Kidney capillary endothelial cell (primary cell): ENCODE data around the gene INHBB.
A peak's percentile ranks its signal among the peaks of the same experiment; 100 is the strongest.

Source experiments
- DNase-seq: peaks from one replicate; pipeline ENCODE4 v3.0.0-alpha.2; 2018; ENCODE audit warnings: low spot score

The INHBB gene

DNA sequence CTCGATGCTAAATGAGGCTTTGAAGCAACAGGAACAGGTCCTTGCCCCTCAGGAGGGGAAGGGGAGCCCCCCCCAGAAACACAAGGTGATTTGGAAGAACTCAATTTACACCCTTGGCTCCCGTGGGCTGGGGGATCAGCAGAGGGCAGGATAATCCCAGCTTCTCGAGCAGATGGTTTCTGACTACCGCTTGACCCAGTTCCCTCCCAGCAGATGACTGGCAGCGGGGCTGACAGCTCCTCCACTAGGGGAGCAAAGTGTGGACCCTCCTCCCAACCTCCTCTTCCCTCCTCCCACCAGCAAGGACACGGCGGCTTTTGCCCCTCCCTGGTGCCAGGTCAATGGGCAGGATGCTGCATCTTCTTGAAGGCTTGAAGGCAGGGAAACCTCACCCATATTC is 3.5 kb upstream of the INHBB start:
- no peak for DNase-seq

DNA sequence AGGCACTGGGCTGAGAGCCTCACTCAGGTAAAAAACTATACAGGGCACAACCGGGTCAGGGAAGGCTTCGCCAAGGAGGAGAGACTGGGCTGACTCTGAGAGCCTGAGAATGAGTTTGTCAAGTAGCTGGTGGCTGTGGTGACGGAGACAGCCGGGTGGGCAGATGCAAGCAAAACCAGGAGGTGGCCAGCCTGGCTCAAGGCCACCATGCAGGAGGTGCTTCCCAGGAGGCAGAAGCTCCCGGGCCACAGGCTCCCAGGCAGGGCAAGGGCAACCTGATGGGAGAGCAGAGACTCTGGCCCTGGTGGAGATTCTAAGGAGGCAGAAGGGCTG is 2.9 kb upstream of the INHBB start:
- no peak for DNase-seq

DNA sequence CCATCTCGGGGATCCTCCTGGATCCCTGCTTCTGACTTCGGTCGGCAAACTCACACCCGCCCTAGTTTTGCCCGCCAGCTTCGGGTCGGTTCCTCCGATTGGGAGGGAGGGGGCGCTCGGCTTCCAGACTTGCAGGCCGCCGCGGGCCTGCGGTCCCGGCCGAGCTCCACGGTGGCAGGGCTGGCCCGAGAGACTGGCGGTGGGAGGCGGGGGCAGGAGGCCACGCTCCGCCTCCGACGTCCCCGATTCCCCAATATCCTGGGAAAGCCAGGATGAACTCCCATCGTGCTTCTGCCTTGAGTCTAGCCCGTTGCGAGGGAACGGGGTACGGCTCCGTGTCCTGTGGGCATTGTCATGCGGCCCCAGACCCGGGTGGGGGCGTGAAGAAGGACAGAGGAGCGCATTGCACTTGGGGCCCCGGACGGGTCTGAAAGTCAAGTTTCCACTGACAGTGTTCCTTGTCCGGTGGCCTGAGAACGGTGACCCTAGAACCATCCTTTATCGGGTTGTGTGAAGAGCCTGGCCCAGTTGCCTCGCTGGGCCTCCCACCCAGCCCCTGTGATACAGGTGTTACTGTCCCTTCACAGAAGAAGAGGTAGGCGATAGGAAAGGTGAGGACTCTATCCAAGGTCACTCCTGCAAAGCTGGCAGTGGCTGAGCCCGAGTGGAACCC is 2.4 kb upstream of the INHBB start:
- DNase-seq: peak; percentile 58

DNA sequence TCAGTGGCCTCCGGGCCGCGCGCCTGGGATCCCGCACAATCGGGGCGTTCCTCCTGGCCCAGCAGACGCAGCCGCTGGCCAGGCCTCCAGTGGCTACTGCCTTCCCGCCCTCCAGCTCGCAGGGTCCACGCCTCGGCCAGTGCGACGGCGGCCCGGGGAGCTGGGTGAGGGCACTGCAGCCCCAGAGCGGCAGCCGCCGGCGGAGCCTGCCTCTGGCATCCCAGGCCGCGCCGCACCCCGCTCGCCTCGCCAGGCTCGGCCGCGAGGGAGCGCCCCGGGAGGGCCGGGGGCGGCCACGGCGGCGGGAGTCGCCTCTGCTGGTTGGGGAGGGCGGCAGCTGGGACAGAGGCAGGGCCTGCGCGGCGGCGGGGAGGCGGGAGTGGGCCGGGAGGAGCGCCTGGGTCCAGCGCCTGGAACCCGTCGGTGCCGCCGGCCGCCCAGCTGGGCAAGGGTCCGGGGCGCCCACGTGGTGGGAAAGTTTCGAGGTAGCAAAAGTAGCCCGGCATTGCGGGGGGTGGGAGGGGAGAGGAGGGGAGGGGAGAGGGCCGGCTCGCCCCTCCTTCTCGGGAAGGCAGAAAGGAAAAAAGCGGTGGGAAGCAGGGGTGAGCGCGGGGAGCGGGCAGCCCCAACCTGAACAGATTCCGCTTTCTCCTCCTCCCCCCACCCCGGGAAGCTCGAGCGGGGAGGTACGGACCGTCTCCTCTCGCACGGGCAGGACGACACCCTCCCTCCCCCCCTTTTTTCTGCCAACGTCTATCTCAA is 1.5 kb upstream of the INHBB start:
- no peak for DNase-seq

DNA sequence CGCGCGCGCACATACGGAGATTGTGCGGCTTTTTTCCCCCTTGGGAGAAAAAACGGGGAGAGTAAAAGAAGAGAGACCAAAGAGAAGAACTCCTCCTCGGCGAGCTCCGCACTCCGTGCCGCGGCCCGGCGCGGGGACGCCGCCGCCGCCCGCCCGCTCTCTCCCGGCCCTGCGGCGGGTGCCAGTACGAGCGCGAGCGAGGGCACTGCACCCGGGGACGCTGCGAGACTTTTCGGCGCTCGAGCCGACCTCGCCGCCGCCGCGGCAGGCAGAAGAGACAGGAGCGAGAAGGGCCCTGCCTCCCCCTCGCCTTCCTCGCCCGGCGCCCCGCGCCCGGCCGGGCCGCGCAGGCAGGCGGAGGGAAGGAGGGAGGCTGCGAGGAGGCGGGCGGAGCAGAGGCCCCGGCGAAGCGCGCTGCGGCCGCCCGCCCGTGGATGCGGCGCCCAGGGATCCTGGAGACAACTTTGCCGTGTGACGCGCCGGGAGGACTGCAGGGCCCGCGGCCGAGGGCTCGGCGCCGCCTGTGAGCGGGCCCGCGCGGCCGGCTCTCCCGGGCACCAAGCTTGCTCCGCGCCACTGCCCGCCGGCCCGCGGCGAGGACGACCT is 857 bp upstream of the INHBB start:
- DNase-seq: no peak

DNA sequence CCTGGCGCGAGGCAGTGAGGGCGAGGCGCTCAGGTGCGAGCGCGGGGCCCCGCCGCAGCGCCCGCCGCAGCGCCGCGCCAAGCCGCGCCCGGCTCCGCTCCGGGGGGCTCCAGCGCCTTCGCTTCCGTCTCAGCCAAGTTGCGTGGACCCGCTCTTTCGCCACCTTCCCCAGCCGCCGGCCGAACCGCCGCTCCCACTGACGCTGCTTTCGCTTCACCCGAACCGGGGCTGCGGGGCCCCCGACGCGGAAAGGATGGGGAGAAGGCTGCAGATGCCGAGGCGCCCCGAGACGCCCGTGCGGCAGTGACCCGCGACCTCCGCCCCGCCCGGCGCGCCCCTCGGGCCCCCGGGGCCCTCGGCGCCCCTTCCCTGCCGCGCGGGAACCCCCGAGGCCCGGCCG is 328 bp upstream of the INHBB start:
- no peak for DNase-seq

DNA sequence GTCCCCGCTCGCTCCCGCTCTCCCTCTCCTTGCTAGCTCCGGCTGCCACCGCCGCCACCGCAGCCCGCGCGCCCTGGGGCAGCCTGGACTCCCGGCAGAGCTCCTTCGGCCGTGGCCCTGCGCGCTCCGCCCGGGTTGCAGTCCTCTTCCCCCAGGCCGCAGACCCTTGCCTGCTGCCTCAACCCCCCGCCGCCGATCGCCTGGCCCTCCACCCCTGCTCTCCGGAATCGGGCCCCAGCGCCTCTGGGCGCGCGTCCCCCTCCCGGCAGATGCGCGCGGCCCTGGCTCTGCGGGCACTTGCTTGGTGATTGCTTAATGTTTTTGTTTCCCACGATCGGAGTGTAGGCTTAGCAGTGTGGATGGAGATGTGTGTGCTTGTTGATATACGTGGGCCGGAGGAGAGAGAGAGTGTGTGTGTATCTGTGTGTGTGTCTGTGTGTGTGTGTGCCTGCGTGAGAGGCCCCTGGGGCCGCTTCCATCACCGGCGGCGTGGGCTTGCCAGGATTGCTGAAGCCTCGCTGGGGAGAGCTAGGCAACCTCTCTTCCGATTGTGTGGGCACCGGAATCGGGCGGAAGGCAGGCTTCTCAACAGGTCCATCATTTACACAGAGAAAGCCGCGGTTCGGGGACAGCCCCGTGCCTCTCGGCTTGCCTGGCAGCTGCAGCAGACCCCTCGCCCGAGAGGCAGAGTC is 877 bp downstream of the INHBB start:
- no peak for DNase-seq

DNA sequence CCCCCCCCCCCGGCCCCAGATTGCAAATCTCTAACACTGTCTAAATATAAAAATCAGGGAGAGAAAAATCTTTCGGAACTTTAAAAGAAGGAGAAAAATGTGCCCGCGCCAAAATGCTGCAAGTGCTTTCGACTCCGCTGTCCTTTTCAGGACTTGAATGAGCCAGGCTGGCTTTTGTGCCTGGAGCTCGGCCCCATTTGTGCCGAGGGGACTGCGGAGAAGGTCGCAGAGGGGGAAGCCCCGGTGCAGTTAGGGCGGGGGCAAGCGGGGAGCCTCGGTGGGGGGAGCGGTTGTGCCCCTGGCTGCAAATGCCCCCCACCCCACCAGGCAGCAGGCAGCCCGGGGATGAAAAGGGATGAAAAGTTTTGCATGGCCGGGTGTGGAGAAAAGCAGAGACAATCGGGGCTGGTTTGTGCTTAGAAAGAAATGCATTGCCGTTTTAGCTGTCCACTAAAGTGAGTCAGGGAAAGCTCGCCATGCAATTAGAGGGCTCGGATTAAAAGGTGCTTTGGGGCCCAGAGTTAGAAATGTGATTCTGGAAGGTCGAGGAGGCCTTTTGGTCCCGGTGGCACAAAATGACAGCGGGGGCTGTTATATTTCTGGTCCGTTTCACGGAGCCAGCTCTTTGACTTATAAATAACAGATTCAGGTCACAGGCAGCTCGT is 1.6 kb downstream of the INHBB start:
- no peak for DNase-seq

DNA sequence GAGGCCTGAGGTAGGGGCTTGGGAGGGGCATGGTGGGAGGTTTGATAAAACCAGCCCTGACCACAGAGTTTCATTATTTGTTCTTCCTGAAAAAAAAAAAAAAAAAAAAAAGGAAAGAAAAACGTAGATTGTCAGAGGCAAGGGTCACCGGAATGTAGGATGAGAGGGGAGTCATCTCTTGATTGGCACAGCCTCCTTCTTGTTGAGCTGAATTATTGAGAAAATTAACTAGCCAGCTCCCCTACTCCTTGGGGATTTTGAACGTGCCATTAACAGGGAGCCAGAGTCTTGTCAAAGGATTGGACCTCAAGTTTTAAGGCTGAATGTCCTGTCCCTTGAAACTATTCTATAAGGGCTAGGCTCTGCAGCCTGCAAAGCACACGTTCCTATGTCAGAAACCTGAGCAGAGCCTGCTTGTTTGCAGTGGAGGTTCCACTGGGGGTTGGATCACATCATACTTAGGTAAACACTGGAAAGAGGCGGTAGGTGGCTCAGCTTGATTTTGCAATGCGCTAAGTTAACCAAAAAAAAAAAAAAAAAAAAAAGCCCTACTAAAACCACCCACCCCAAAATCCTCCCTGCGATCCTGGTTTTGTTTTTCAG is 2.3 kb downstream of the INHBB start:
- no peak for DNase-seq

DNA sequence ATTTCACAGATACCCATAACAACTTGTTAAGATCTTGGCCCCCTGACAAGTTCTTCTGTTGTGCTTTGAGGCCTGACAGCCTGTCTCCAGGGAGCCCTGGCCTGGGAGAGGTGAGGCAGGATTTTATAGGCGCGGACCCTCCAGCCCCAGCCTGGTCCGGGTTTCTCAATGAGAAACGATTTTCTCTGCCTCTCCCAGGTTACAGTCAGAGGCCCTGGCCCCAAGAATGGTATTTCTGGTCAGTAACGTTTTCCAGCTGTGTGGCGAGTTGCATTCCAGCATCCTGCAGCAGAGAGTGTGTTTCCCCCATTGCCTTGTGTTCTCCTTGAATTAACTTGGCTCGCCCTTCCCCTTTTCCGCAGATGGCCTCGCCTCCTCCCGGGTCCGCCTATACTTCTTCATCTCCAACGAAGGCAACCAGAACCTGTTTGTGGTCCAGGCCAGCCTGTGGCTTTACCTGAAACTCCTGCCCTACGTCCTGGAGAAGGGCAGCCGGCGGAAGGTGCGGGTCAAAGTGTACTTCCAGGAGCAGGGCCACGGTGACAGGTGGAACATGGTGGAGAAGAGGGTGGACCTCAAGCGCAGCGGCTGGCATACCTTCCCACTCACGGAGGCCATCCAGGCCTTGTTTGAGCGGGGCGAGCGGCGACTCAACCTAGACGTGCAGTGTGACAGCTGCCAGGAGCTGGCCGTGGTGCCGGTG is 3.0 kb downstream of the INHBB start:
- DNase-seq: no peak

DNA sequence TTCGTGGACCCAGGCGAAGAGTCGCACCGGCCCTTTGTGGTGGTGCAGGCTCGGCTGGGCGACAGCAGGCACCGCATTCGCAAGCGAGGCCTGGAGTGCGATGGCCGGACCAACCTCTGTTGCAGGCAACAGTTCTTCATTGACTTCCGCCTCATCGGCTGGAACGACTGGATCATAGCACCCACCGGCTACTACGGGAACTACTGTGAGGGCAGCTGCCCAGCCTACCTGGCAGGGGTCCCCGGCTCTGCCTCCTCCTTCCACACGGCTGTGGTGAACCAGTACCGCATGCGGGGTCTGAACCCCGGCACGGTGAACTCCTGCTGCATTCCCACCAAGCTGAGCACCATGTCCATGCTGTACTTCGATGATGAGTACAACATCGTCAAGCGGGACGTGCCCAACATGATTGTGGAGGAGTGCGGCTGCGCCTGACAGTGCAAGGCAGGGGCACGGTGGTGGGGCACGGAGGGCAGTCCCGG is 3.5 kb downstream of the INHBB start:
- DNase-seq: no peak

DNA sequence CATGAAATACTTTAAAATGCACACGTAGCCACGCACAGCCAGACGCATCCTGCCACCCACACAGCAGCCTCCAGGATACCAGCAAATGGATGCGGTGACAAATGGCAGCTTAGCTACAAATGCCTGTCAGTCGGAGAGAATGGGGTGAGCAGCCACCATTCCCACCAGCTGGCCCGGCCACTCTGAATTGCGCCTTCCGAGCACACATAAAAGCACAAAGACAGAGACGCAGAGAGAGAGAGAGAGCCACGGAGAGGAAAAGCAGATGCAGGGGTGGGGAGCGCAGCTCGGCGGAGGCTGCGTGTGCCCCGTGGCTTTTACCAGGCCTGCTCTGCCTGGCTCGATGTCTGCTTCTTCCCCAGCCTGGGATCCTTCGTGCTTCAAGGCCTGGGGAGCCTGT is 4.1 kb downstream of the INHBB start:
- no peak for DNase-seq

DNA sequence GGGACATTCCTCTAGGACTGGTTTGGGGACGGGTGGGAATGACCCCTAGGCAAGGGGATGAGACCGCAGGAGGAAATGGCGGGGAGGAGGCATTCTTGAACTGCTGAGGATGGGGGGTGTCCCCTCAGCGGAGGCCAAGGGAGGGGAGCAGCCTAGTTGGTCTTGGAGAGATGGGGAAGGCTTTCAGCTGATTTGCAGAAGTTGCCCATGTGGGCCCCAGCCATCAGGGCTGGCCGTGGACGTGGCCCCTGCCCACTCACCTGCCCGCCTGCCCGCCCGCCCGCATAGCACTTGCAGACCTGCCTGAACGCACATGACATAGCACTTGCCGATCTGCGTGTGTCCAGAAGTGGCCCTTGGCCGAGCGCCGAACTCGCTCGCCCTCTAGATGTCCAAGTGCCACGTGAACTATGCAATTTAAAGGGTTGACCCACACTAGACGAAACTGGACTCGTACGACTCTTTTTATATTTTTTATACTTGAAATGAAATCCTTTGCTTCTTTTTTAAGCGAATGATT is 4.9 kb downstream of the INHBB start:
- no peak for DNase-seq

DNA sequence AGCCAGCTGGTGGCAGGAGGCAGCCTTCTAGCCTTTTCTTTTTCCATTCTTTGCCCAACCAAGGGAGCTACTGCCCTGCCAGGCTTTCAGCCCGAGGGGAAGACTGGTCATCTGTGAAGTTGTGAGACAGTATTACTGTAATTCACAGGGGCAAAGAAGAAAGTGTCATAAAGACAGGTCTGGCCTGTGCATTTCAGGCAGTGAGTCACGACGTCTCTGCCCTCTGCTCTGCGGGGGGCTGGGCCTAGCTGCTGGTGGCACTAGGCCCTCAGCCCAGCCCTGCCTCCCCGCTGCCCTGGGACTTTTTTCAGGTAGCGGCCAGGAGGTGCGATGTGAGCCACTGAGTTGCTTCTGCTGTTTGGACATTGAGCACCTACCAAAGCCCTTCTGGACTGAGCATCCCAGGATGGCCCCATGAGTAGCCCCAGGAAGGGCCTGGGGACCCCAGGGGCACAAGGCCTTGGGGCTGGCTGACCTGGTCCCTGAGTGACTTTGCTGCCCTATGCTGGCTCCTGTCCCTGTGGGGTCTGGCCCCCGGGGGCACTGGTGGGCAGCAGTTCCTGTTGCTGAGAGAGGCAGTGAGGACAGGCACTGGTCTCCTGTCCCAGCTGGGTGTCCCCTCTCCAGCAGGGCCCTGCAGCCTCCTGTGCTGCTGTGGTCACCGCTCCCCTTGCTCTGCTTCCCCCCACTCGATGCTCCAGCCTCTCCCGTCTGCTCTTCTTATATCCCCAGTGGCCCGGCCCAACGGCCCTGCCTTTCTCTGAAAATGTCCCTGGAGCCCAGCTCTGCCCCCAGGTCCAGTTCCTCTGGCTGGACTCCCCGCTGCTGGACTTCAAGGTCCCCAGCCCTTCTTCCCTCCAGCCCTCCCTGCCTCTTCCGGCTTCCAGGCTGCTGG is 7.0 kb downstream of the INHBB start:
- no peak for DNase-seq

DNA sequence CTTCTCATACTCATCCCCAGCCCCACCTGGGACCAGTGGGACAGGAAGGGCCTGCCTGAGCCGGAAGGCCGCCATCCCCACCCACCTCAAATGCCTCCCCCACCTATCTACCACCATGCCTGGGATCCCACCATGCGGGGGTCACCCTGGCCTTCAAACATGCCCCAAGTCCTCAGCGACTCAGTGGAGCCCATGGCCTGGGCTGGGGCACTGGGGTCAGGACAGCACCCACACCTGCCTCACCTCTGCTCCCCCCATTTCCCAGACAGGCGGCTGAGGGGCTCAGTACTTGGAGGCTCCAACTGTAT is 7.6 kb downstream of the INHBB start:
- no peak for DNase-seq

DNA sequence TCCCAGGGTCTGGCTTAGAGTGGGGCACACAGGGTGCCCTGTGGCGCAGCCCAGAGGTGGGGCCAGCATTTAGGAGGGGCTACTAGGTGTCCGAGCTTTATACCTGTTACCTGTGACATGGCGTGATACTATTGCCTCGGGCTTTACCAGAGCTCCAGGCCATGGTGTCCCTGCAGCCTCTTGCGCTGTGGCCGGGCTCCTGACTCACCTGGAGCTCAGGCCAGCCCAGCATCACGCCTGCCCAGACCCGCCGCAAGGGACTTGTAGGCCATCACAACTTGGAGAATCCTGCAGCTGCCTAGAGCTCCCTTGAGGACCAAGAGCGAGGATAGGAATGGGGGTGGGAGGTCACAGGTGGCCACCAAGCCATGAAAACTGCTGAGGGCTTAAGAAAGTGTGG is 8.0 kb downstream of the INHBB start:
- no peak for DNase-seq

DNA sequence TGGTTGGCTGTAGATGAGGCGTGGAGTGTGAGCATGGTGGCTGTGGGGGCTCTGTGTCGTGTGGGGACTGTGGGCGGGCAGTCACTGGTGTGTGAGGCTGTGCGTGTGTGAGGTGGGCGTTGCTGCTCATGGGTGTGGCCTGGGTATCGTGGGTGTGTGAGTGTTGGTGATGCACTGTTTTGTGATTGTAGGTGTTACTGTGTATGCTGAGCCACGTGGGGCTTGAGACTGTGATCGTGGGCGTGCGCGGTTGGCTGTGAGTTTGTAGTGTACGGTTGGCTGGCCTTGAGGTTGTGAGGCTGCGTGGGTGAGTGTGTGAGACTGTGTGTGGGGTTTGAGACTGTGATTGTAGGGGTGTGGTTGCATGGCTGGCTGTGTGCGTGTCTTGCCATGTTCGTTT is 8.5 kb downstream of the INHBB start:
- DNase-seq: no peak

DNA sequence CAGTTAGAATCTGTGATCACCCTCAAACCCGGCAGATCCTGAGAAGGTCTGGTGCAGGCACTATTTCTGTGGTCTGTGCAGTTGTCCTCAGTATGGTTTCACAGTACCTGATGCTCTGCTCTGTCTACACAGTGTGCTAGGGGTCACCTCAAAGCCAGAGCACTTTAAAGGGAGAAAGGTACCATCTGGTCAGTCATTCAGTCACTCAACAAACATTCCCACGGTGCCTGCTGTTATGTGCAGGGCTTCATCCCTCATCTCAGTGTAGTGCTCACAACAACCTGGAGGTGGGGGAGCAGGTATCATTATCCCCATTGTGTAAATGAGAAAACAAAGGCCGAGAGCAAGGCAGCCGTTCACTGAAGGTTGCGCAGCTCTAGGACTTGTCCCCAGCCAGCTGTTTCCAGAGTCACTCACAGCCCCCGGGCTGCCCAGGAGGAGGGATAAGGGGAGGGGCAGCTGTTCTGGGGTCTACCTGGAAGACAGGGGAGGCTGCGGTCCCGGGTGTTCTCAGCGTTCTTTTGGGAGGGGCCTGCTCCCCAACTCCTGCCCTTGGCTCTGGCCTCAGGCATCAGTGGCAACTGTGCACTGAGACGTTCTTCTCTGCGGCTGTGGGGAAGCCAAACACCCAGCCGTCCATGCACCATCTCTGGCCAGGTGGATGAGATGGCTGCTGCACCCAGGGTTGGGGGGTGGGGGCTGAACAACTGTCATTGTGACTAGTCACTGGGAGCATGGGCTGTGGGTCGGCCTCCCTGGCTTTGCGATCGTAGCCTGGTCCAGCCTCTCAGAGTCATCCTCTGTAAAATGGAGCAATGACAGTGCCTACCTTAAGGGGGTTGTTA is 9.2 kb downstream of the INHBB start:
- no peak for DNase-seq

DNA sequence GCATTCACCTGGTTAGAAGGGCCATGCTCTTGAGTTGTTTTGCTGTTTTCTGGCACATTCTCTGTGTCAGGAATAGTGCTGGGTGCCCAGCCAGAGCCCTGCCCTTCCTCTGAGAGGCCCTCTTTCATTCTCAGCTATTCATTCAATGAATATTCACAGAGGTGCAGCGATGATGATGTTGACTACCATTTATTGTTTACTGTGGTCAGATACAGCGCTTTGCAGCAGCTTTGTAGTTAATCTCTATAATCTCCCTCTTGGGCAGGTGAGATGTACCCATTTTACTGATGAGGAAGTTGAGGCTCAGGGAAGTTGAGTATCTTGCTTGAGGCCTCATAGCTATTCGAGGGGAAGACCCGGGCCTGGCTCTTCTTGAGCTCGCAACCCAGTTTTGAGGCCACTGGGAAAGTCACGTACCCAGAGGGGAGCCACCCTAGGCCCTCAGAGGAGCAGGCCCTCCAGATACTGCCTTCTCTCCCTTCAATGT is 9.9 kb downstream of the INHBB start:
- DNase-seq: no peak
